NCI-H2227 treated with DMSO at 0.1 percent for 48 hours (cell line): ENCODE results near the gene HAPLN2.
A peak's percentile ranks its signal among the peaks of the same experiment; 100 is the strongest.
"Not testable (repeated sequence)": the region's sequence is repeated elsewhere in the genome, so short reads cannot be mapped to it uniquely, and the experiment has no call there.

Experiments used
- DNase-seq: peaks from one replicate; lab custom pipeline; 2025; lab: John Stamatoyannopoulos, UW

HAPLN2 gene

GRCh38 chr1:156622581-156623297 is 3.5 kb downstream of the HAPLN2 start:
- DNase-seq, result no peak

- DNase-seq, result peak; percentile 19
Observed at GRCh38 chr1:156623946-156624813, 5.0 kb downstream of the HAPLN2 start.

GRCh38 chr1:156624814-156625435 is 5.7 kb downstream of the HAPLN2 start:
- no peak for DNase-seq

GRCh38 chr1:156625436-156626078 is 6.3 kb downstream of the HAPLN2 start:
- no peak for DNase-seq

GRCh38 chr1:156626079-156626438 is 6.8 kb downstream of the HAPLN2 start:
- peak; percentile 16 for DNase-seq

- DNase-seq, result peak; percentile 57
Observed at GRCh38 chr1:156627313-156627880, 8.2 kb downstream of the HAPLN2 start.

- no peak for DNase-seq
Observed at GRCh38 chr1:156629823-156630449, 10.7 kb downstream of the HAPLN2 start.

- DNase-seq, result not testable (repeated sequence)
Observed at GRCh38 chr1:156631152-156631551, 11.9 kb downstream of the HAPLN2 start.

GRCh38 chr1:156632355-156632754 is 13.1 kb downstream of the HAPLN2 start:
- no peak for DNase-seq

- DNase-seq, result no peak
Observed at GRCh38 chr1:156638189-156638985, 19.2 kb downstream of the HAPLN2 start.

- no peak for DNase-seq
Observed at GRCh38 chr1:156639601-156640101, 20.4 kb downstream of the HAPLN2 start.

- no peak for DNase-seq
Observed at GRCh38 chr1:156640842-156641706, 21.9 kb downstream of the HAPLN2 start.

GRCh38 chr1:156641761-156642264 is 22.6 kb downstream of the HAPLN2 start, which contains the start of gene BCAN:
Gene BCAN, plus strand, starts transcription at chr1:156642117. Its CDS starts 3,938 bp downstream, at chr1:156646055.
- peak; percentile 71 for DNase-seq

- no peak for DNase-seq
Observed at GRCh38 chr1:156642265-156643048, 23.2 kb downstream of the HAPLN2 start.

- DNase-seq, result no peak
Observed at GRCh38 chr1:156643049-156643777, 24.0 kb downstream of the HAPLN2 start.

GRCh38 chr1:156643778-156644092 is 24.5 kb downstream of the HAPLN2 start:
- DNase-seq, result no peak

GRCh38 chr1:156644146-156644545 is 24.9 kb downstream of the HAPLN2 start:
- DNase-seq, result no peak

GRCh38 chr1:156644640-156645039 is 25.4 kb downstream of the HAPLN2 start:
- DNase-seq, result no peak
